GM18526 (cell line): ENCODE measurements around the gene MYBBP1A.

Experiments used
- POLR2A ChIP-seq: IDR thresholded peaks from 3 replicates; pipeline ENCODE4 v1.6.1; 2011; ENCODE audit not compliant: insufficient read length; ENCODE audit errors: extremely low read depth

The MYBBP1A gene

DNA sequence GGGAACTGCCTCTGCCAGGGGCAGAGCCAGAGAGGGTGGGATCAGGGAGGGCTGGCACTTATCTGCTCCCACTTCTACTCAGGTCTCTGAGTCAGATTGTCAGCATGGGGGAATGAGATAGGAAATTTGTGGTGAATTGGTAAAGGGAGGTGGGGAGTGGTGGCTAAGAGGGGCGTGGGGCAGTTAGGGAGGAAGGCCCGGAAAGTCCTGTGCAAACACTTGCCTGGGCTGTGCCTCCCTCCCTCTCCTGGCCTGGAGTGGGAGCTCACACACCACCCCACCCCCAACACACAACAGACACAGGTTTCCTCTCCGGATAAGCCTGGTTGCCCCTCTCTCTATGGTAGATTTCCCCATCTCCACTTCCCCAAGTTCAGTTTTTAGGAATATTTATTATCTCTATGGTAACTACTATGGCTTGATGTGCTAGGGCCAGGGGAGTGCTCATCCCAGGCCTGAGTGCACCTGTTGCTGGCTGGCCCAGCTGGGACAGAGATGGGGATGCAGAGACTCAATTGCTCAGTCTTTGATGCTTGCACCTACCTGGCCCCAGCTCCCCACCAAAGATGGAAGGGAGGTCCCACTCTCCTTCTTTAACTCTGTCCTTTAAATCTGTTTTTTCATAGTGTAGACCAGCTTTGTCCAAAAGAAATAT lies 53.8 kb downstream of the MYBBP1A start:
- no peak for TF ChIP-seq POLR2A

DNA sequence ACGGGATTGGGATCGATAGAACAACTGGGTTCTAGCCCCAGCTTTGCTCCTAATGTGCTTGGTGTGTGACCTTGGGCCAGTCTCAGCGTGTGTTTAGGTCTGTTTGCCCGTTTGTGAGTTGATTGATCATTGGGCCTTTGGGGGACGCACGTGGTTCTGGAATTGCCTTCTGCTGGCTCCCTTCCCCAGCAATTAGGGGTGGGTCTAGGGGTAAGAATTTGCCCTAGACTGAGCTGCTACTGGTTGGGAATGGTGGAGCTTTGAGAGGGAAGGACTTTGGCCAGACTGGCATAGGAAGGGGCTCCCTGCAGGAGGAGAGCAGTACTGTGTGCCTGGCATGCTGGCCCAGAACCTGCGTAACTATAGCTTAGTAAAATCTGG lies 55.0 kb downstream of the MYBBP1A start:
- no peak for TF ChIP-seq POLR2A

DNA sequence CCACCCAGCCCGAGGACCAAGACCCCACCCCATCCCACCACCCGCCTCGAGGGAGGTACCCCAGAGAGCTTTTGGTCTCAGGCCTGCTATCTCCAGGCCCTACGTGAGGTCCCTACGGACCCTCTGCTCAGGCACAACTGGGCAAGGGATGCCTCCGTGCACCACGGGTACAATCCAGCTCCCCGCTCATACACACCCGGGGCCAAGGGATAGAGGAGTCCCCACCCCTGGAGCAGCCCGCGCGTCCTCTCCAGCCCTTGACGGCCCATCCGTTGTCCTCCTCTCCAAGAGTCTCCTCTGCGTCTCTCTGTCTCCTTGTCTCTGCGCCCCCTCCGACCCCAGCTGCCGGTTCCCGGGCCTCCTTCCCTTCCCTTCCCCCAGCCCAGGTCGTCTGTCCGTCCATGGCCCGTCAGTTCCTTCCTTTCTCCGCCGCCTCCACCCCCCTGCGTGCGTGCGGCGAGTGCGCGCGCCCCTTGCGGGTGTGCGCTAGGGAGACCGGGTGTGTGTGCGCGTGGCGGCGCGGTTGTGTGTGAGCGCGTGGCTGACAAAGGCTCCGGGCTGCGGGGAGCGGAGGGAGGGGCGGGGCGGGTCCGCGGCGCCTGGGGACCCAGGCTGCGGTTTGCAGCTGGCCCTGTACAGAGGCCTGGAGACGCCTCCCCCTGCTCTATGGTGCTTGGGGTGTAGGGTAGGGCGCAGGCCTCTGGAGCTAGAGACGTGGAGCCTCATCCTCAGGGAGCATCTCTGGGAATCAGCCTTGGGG lies 55.6 kb downstream of the MYBBP1A start:
- TF ChIP-seq POLR2A, result no peak

DNA sequence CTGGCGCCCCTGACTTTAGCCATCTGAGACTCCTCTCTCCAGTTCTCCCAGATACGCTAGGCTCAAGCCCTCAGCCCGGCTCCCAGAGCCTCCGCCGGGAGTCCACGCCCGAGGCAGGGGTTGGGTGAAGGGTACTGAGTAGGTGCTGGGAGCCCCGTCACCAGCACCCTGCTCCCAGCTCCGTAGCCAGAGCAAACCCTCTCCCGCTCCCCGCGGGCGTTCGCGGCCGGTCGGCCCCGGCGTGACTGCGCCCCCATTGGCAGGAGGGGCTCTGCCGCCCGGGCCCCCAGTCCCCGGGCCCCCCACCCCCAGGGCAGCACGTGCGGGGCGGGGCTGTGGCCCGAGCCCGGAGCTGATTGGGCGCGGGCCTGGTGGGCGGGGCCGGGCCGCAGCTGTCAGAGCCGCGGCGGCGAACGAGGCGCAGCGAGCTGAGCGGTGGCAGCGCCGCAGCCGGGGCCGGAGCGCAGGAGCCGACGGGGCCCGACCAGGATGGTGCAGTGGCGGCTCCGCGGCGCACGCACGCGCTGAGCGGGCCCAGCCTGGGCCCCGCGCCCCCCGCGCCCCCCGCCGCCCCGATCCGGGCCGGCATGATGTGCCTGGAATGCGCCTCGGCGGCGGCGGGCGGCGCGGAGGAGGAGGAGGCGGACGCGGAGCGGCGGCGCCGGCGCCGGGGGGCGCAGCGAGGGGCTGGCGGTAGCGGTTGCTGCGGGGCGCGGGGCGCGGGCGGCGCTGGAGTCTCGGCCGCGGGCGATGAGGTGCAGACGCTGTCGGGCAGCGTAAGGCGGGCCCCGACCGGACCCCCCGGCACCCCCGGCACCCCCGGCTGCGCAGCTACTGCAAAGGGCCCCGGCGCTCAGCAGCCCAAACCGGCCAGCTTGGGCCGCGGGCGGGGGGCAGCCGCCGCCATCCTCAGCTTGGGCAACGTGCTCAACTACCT lies 56.5 kb downstream of the MYBBP1A start, which contains the start of gene SPNS2:
Gene SPNS2 (plus strand): TSS at position 421 of the 937 bp plus-strand sequence. CDS start 167 bp downstream, at position 588.
- no peak for TF ChIP-seq POLR2A

DNA sequence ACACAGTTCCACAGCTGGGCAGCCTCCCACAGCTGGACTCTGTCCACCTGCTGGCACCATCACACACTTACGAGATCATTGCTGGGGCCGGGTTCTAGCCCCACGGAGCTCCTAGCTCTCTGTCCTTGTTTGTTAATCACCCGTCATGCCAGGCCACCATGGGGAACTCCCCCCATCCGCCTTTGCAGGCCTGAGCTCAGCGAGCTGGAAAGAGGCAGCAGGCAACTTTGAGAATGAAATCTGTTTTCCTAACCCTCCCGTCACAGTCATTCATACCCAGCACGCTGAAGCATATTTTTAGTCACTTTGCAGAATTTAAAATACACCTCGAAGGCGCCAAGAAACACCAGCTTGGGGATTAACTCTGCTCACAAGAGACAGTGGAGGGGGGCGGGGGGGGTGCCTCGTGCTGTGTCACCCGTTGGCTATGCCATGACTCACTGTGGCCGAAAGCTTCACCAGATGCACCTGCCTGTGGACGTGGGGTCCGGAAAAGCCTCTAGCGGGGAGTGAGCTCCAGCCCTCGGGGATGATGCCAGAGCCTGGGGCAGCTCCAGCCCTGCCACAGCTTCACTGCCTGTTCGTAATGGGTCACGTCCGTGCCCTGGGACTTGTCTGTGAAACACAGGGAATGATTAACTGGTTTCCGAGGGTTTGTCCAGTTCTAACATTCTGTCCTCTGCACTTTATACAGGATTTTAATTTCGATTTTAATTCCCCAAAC lies 57.9 kb downstream of the MYBBP1A start:
- TF ChIP-seq POLR2A, result no peak

DNA sequence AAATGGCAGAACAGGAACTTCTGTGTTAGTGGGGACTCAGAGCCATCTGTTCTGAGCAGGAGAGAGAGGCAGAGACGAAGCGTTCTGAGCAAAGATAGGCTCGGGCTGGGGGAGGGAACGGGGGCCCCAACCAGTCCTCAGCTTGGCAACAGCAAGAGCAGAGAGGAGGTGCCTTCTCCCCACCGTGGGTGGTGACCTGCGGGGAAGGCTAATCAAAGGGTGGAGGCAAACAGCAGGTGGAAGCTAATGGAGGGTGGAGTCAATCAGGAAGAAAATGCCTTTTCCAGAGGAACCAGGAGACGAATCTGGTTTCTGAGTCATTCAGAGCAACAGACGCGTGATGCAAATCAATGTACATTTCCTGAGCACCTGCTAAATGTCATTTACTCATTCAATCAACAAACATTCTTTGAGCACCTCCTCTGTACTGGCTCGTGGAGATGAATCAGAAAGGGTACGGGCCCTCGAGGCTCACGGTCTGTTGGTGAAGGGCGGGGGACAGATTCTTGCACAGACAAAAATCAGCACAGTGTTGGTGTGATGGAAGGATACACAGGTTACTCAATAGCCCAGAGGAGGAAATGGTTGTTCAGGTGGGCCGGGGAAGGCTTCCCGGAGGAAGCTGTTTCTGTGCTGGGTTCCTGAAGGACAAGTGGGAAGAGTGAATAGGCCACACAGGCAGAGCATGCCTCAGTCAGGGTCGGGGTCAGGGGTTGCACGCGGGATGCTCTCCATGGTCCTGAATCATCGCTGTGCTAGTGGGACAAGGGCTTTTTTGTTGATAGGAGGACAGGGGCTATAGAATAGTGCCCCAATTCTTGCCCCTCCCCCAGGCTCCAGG lies 62.2 kb downstream of the MYBBP1A start:
- TF ChIP-seq POLR2A, result no peak

DNA sequence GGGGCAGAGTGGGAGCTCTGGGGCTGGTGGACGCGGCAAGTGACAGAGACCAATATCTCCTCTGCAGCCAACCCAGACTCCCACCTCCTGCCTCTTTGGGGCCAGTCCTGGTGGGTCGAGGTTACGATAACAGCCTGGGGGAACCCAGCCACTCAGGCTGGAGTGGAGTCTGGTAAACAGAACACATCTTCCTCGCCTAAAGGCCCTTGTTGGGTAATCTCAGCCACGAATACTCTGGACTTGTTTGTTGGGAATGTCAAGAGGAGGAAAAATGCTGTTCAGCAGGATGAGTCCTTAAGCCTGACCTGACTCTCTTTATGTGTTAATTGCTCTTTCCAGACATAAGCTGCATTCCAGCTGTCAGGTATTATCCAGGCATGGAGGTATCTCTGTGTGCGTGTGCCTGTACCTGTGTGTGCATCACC lies 64.5 kb downstream of the MYBBP1A start:
- no peak for TF ChIP-seq POLR2A

DNA sequence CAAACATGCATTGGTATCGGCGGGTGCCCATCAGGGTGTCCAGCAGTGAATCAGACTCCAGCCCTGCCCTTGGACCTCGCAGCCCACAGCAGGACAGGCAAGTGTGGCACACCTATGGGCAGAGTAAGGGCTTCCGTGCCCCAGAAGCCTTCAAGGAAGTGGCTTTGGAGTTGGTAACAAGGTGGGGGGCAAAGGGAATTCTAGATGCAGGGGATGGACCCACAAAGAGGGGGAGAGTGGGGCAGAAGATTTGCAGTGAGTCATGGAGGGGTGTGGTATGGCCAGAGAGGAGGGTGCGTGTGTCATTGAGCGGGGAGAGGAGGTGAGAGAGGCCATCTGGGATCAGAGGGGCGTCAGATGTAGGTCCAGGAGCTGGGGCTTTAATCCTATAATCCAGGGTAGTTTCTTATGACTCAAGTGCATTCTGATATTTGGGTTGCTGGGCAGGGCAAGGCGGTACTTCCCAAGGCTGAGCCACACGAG lies 65.0 kb downstream of the MYBBP1A start:
- TF ChIP-seq POLR2A, result no peak

DNA sequence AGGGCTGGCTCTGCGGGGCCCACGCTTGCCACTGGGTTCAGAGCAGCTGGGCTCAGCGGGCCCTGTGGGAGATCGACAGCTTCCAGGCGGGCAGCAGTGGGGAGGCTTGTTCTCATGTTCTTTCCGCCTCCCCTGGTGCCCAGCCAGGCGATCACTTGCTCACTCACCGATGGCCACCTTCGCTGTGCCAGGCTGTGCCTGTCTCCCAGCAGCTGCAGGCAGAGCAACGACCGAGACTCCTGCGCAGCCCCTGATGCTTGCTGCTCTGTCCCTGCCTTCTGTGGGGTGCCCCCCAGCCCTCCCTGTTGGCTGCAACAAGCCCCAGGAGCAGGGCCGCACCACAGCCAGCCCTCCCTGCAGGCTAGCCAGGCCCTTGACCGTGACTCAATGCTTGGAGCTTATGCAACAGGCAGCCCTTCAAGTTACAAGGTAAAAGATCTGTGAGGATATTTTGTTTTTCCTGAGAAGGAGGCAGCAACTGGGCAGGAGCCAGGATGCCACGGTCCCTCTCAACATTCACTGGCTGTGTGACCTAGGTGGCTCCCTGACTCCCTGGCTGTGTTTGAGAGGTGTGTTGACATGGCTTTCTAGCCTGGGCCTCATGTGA lies 66.1 kb downstream of the MYBBP1A start:
- TF ChIP-seq POLR2A, result no peak
